ENCODE measurements around the gene ATAD3C.

The ATAD3C gene

DNA sequence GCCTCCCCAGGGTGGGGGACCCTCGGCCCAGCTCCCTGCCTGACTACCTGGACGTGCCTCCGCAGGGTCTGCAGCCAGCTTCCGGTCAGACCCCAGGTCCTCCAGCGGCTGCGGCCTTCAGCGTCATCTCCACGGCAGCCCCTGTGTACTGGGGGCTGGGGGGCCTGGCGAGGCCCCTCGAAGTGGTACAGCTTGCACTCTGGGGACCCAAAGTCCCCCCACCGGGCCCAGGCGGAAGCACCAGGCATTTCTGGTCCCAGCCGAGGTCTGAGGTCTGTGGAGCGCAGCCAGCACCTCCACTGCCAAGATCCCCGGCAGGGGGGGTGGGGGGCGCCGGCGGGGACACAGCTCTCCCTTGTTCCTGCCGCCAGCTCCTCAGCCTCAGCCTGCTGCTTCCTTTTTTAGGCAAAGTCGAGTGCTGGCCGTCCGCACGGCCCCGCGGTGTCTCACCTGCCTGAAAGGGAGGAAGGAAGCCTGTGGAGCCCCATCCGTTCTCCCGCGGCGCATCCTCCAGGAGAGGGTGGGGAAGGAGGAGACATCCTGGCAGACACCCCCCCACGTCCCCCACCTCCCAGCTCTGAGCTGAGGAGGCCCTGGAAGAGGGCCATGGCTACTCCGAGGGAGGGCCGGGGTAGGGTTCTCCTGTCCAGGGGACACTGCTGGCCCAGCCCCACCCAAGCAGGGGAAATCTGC is 15.2 kb upstream of the ATAD3C start:
- TF ChIP-seq, protein P1, sequence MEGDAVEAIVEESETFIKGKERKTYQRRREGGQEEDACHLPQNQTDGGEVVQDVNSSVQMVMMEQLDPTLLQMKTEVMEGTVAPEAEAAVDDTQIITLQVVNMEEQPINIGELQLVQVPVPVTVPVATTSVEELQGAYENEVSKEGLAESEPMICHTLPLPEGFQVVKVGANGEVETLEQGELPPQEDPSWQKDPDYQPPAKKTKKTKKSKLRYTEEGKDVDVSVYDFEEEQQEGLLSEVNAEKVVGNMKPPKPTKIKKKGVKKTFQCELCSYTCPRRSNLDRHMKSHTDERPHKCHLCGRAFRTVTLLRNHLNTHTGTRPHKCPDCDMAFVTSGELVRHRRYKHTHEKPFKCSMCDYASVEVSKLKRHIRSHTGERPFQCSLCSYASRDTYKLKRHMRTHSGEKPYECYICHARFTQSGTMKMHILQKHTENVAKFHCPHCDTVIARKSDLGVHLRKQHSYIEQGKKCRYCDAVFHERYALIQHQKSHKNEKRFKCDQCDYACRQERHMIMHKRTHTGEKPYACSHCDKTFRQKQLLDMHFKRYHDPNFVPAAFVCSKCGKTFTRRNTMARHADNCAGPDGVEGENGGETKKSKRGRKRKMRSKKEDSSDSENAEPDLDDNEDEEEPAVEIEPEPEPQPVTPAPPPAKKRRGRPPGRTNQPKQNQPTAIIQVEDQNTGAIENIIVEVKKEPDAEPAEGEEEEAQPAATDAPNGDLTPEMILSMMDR (IDR thresholded peaks at IDR 0.05; ENCODE audit: low read depth, low read length), result no peak
- H3K4me3 ChIP-seq (replicated peaks in 1 of 2; ENCODE audit: low read depth in 2 of 2, low read length in 2 of 2), result no peak overlapping the region
- peak in 1 of 2 donors; percentile 36 for DNase-seq (ENCODE audit: low read depth in 2 of 2)

DNA sequence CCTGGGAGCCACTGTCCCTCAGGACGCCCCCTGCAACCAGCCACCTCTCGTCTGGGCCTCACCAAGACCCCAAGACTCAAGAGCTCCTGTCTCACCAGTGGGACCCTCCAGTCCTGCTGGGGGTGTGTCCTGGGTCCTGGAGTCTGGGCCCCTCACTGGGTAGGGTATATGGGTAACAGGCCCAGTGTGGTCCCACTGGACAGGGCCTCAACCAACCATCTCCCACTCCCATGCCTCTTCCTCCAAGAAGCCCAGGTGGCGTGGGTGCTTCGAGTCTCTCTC is 14.7 kb upstream of the ATAD3C start:
- H3K4me3 ChIP-seq (replicated peaks in 1 of 2; ENCODE audit: low read depth in 2 of 2, low read length in 2 of 2), result no peak overlapping the region
- TF ChIP-seq, protein P1 (IDR thresholded peaks at IDR 0.05; ENCODE audit: low read depth, low read length), result no peak
- no peak for DNase-seq (ENCODE audit: low read depth in 2 of 2)

DNA sequence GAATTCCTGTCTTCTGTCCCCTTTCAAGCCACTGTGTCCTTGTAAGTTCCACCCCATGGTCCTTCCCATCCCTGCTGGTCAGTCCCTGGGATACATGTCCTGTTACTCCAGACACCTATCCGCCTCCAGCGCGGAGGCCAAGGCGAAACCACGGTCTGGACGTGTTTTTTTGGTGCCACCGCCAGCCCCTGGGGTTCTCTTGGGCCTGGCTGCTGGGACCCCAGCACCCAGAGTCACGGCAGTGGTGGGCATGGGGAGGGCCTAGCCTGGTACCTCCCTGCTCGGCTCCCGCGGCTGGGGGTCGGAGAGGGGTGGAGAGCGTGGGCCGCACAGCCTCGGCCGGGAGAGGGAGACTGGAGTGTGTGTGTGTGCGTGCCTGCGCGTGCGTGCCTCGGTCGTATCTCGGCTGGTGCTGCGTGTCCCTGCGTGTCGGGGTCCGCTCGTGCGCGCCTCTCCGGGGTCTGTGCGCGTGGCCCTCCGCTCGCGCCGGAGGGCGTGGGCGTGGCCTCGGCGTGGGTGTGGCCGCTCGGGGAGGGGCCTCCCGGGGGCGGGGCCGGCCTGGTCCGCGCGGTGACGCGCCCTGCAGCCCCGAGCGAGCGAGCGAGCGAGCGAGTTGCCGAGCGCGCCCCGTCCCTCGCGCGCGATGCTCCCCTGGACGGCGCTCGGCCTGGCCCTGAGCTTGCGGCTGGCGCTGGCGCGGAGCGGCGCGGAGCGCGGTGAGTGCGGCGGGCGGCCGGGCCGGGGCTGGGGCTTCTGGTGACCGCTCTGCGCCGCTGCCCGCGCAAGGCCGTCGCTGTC is 14.2 kb upstream of the ATAD3C start, which contains the start of gene VWA1:
VWA1 (plus strand) TSS at position 585 of the 798 bp plus-strand sequence; CDS start at position 644, 59 bp downstream.
- TF ChIP-seq, protein P1 (IDR thresholded peaks at IDR 0.05; ENCODE audit: low read depth, low read length), result no peak
- peak within 1 kb of the TSS; percentile 49 to 55 for H3K4me3 ChIP-seq (replicated peaks in 1 of 2; ENCODE audit: low read depth in 2 of 2, low read length in 2 of 2)
- peak; percentile 55 to 70 for DNase-seq (ENCODE audit: low read depth in 2 of 2)

DNA sequence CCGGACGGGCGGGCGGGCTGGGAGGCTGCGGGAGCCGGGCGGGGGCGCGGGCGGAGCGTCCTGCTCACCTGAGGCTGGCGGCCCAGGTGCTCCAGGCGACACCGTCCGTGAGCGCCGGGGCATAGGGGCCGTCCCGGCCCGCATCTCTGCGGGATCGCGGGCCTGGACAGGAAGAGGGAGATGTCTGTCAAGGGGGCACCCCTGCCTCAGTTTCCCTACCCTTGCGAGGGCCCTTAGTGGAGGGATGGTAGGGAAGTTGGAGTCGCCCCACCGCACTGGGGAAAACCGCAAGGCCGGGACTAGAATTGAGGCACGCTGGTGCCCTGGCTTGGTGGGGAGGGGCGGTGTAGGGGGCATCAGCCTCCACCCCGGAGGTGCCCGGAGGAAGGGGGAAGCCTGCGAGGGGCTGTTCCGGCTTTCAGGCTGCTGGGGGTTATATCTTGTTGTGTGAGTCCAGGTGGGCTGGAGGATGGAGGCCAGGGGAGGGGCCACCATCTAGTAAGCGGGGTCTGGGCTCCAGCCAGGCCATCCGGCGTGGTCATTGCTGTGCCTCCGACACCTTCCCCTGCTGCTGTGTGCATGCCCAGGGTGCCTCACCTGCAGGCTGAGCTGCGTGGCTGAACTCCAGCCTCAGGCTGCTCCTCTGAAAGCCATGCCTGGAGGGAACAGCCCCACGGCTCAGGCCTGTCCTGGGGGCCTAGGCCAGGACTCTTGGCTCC is 13.4 kb upstream of the ATAD3C start:
- no peak for DNase-seq (ENCODE audit: low read depth in 2 of 2)
- TF ChIP-seq, protein P1 (IDR thresholded peaks at IDR 0.05; ENCODE audit: low read depth, low read length), result no peak
- peak overlapping the region; percentile 49 to 55 for H3K4me3 ChIP-seq (replicated peaks in 1 of 2; ENCODE audit: low read depth in 2 of 2, low read length in 2 of 2)

DNA sequence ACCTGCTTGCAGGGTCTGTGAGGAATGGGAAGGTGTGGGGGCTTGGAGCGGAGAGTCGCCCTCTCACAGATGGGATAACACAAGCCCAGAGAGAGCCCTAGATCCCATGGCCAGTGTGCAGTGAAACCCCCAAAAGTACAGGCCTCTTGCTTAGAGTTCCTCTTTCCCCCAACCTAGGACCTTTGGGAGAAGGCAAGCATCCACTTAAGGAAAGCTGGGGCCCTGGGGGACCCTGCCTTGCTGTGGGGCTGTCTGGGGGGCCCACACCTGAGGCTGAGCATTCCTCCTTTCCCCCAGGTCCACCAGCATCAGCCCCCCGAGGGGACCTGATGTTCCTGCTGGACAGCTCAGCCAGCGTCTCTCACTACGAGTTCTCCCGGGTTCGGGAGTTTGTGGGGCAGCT is 12.9 kb upstream of the ATAD3C start:
- DNase-seq (ENCODE audit: low read depth in 2 of 2), result no peak
- peak overlapping the region in 1 of 2 donors; percentile 55 for H3K4me3 ChIP-seq (replicated peaks in 1 of 2; ENCODE audit: low read depth in 2 of 2, low read length in 2 of 2)
- TF ChIP-seq, protein P1 (IDR thresholded peaks at IDR 0.05; ENCODE audit: low read depth, low read length), result no peak

DNA sequence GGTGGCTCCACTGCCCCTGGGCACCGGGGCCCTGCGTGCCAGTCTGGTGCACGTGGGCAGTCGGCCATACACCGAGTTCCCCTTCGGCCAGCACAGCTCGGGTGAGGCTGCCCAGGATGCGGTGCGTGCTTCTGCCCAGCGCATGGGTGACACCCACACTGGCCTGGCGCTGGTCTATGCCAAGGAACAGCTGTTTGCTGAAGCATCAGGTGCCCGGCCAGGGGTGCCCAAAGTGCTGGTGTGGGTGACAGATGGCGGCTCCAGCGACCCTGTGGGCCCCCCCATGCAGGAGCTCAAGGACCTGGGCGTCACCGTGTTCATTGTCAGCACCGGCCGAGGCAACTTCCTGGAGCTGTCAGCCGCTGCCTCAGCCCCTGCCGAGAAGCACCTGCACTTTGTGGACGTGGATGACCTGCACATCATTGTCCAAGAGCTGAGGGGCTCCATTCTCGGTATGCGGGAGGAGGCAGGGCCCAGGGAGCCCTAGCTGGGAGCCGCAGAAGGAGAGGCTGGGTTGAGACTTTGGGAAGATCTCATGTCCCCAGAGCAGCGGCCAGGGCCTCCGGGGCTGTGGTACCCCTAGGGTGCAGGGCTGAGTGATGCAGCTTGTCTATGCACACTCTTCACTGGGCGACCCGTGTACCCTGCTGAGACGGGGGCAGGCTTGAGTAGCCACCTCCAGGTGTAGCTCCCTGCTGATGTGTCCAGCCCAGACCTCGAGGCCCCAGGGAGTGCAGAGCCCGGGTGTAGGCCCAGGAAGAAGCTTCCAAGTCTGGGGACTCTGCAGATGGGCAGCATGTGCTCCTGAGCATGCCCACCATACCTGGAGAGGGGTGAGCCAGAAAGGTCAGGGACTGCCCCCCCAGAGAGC is 12.2 kb upstream of the ATAD3C start:
- DNase-seq (ENCODE audit: low read depth in 2 of 2), result no peak
- H3K4me3 ChIP-seq (replicated peaks in 1 of 2; ENCODE audit: low read depth in 2 of 2, low read length in 2 of 2), result no peak overlapping the region
- TF ChIP-seq, protein P1 (IDR thresholded peaks at IDR 0.05; ENCODE audit: low read depth, low read length), result no peak
